ENCODE data around the gene KRT7. TPM values are rescaled to one million over a fixed set of nuclear protein-coding genes. Genes with fewer than 3 reads are reported as not detected.
"Not testable (repeated sequence)": the region's sequence is repeated elsewhere in the genome, so short reads cannot be mapped to it uniquely, and the experiment has no call there.

KRT7 gene
- total RNA-seq, 4 donors from 2014 or later: 95.8 to 176 (median 123) TPM

- WGBS: 93% methylated on average over 9 of the region's 9 CpGs
Measured at GRCh38 chr12:52255926-52256583, 23.0 kb downstream of the KRT7 start.

GRCh38 chr12:52256584-52256935, 23.5 kb downstream of the KRT7 start:
- Histone ChIP-seq H3K27me3 (peaks cover 46% of the 10 kb centered on the region), H3K27ac (no peak overlapping the region), H3K4me1 (peaks cover 11% of the 10 kb centered on the region), H3K4me3 (no peak overlapping the region), H3K9me3 (no peaks in the 10 kb centered on the region), H3K36me3 (no peaks in the 10 kb centered on the region)
- WGBS: 38% methylated on average over 2 of the region's 2 CpGs
- TF ChIP-seq POLR2A (IDR thresholded peaks at IDR 0.05) (no peak), EP300 (IDR thresholded peaks at IDR 0.05) (no peak), POLR2AphosphoS5 (IDR thresholded peaks at IDR 0.05) (no peak), CTCF (IDR thresholded peaks at IDR 0.05) (no peak)
- peak in 1 of 2 donors; percentile 13 for DNase-seq (ENCODE audit: low spot score in 2 of 2)

More at GRCh38 chr12:52255926-52256583, 23.0 kb downstream of the KRT7 start:
- peaks cover 41% of the 10 kb centered on the region for H3K27me3 ChIP-seq
- H3K36me3 ChIP-seq: no peaks in the 10 kb centered on the region
- no peaks in the 10 kb centered on the region for H3K9me3 ChIP-seq
- no peak overlapping the region for H3K4me3 ChIP-seq
- DNase-seq (ENCODE audit: low spot score in 2 of 2): peak in 1 of 2 donors; percentile 39
- TF ChIP-seq CTCF (IDR thresholded peaks at IDR 0.05) (no peak), EP300 (IDR thresholded peaks at IDR 0.05) (no peak), POLR2A (IDR thresholded peaks at IDR 0.05) (no peak), POLR2AphosphoS5 (IDR thresholded peaks at IDR 0.05) (no peak)
- peaks cover 11% of the 10 kb centered on the region for H3K4me1 ChIP-seq
- no peak overlapping the region for H3K27ac ChIP-seq

GRCh38 chr12:52257074-52257551, 24.1 kb downstream of the KRT7 start:
- peaks cover 11% of the 10 kb centered on the region for H3K4me1 ChIP-seq
- no peak overlapping the region for H3K27ac ChIP-seq
- H3K27me3 ChIP-seq: peaks cover 48% of the 10 kb centered on the region
- H3K4me3 ChIP-seq: no peak overlapping the region
- H3K36me3 ChIP-seq: no peaks in the 10 kb centered on the region
- peak in 1 of 2 donors; percentile 43 for DNase-seq (ENCODE audit: low spot score in 2 of 2)
- H3K9me3 ChIP-seq: no peaks in the 10 kb centered on the region
- no peak for TF ChIP-seq POLR2A (IDR thresholded peaks at IDR 0.05)
- TF ChIP-seq EP300 (IDR thresholded peaks at IDR 0.05): no peak
- TF ChIP-seq POLR2AphosphoS5 (IDR thresholded peaks at IDR 0.05): no peak
- no peak for TF ChIP-seq CTCF (IDR thresholded peaks at IDR 0.05)
- WGBS: 100% methylated on average over 1 of the region's 4 CpGs

GRCh38 chr12:52257922-52258321, 24.9 kb downstream of the KRT7 start:
- 54% methylated on average over 9 of the region's 13 CpGs for WGBS
- H3K36me3 ChIP-seq, H3K9me3 ChIP-seq, H3K27ac ChIP-seq: not testable (repeated sequence)
- Histone ChIP-seq H3K4me1 (peaks cover 11% of the 10 kb centered on the region), H3K27me3 (peaks cover 51% of the 10 kb centered on the region), H3K4me3 (peak overlapping the region; percentile 36)
- DNase-seq (ENCODE audit: low spot score in 2 of 2): peak in 1 of 2 donors; percentile 30

- DNase-seq (ENCODE audit: low spot score in 2 of 2): peak in 1 of 2 donors; percentile 60
- WGBS: no CpG with 5 or more reads among the region's 72 CpGs
- H3K4me3 ChIP-seq: peak overlapping the region; percentile 36
Measured at GRCh38 chr12:52258335-52258901, 25.4 kb downstream of the KRT7 start.

More at GRCh38 chr12:52258335-52258901, 25.4 kb downstream of the KRT7 start:
- Histone ChIP-seq H3K9me3 (no peaks in the 10 kb centered on the region), H3K27me3 (peaks cover 55% of the 10 kb centered on the region), H3K36me3 (no peaks in the 10 kb centered on the region), H3K27ac (no peak overlapping the region), H3K4me1 (peaks cover 11% of the 10 kb centered on the region)
- TF ChIP-seq CTCF (IDR thresholded peaks at IDR 0.05): no peak
- TF ChIP-seq POLR2AphosphoS5 (IDR thresholded peaks at IDR 0.05): no peak
- TF ChIP-seq POLR2A (IDR thresholded peaks at IDR 0.05): no peak
- TF ChIP-seq EP300 (IDR thresholded peaks at IDR 0.05): no peak

All from suprapubic skin (tissue), 4 donors.